Spleen (tissue), 11 donors: ENCODE measurements around the gene BAHCC1. TPM values are rescaled to one million over a fixed set of nuclear protein-coding genes. Genes with fewer than 3 reads are reported as not detected.

Experiments used
- DNase-seq: peaks from one replicate; pipeline ENCODE4 v3.0.0-alpha.2; 2020
- H3K27ac ChIP-seq, 8 donors: fragments of 200-600 bp; sonication (generic) in 7 of 8; 1 replicate in 4 of 8; 2 replicates in 4 of 8; pipeline versions ENCODE4 v1.5.0 to v1.8.0; 2016 to 2021; ENCODE audit warnings: inconsistent platforms in 4 of 8, mild to moderate bottlenecking in 4 of 8, moderate library complexity in 1 of 8
- H3K27me3 ChIP-seq, 7 donors: fragments of 200-600 bp; sonication (generic) in 6 of 7; replicated peaks in 1 of 7; 1 replicate in 4 of 7; 2 replicates in 3 of 7; pipeline versions ENCODE4 v1.5.0 to v1.8.0; 2016 to 2021; ENCODE audit warnings: inconsistent platforms in 3 of 7, mild to moderate bottlenecking in 1 of 7
- H3K36me3 ChIP-seq, 6 donors: fragments of 200-600 bp; sonication (generic) in 5 of 6; 1 replicate in 4 of 6; 2 replicates in 2 of 6; pipeline versions ENCODE4 v1.5.0 to v1.8.0; 2016 to 2021; ENCODE audit warnings: inconsistent platforms in 2 of 6
- H3K4me1 ChIP-seq, 6 donors: fragments of 200-600 bp; sonication (generic) in 5 of 6; 1 replicate in 3 of 6; 2 replicates in 3 of 6; pipeline versions ENCODE4 v1.5.0 to v1.8.0; 2016 to 2021; ENCODE audit warnings: inconsistent platforms in 3 of 6
- H3K4me3 ChIP-seq, 8 donors: fragments of 200-600 bp; sonication (generic) in 7 of 8; 1 replicate in 4 of 8; 2 replicates in 4 of 8; pipeline versions ENCODE4 v1.5.0 to v1.8.0; 2016 to 2021; ENCODE audit warnings: inconsistent platforms in 4 of 8, mild to moderate bottlenecking in 4 of 8, moderate library complexity in 2 of 8
- H3K9me3 ChIP-seq, 8 donors: fragments of 200-600 bp; sonication (generic) in 7 of 8; 1 replicate in 4 of 8; 2 replicates in 4 of 8; pipeline versions ENCODE4 v1.5.0 to v1.8.0; 2016 to 2021; ENCODE audit warnings: inconsistent platforms in 4 of 8
- POLR2A ChIP-seq, 3 donors: fragments of 450-650 bp; IDR thresholded peaks; one replicate each; pipeline ENCODE4 v1.5.1; 2017; ENCODE audit warnings: antibody characterized with exemption in 3 of 3, mild to moderate bottlenecking in 1 of 3
- POLR2AphosphoS5 ChIP-seq, 3 donors: sonication (generic); formaldehyde crosslinking; IDR thresholded peaks; one replicate each; pipeline ENCODE4 v1.5.1; 2017; ENCODE audit warnings: antibody characterized with exemption in 3 of 3
- WGBS, 5 donors: extraction: QIAGEN DNeasy Blood & Tissue Kit in 3 of 5; methylation state at CpG; one replicate each; pipeline versions ENCODE4 v1.1.5 to v1.1.7; 2013 to 2018; 5-methylcytosine and 5-hydroxymethylcytosine counted together
- intact Hi-C: fragments of 100-400 bp; cut with DNase I; formaldehyde crosslinking; loops from one replicate; pipeline ENCODE4 v1.15.0; 2023; ENCODE audit warnings: low total_unique reads
- polyA plus RNA-seq, 3 donors: library from polyadenylated mRNA; stranded (reverse); fragments of 200-250 nt; gene quantifications; one replicate each; pipeline ENCODE4 v1.2.1, GENCODE V29; 2013
- total RNA-seq, 7 donors: library from RNA; depleted of rRNA in 3 of 7; stranded (reverse); fragments of >200 nt in 3 of 7; fragmentation: NEBNext Ultra II Directional in 4 of 7; extraction: Animal tissue kit (Norgen Biotek cat#: 25700) in 4 of 7; gene quantifications; one replicate each; pipeline versions ENCODE4 v1.1.0 to v1.2.1, GENCODE V29; 2016 to 2021
- TF ChIP-seq, protein P1 (sequence below), 11 experiments: fragments of 200-600 bp in 7 of 11; fragments of 450-650 bp in 4 of 11; sonication (generic) in 4 of 11; IDR thresholded peaks in 8 of 11; conservative IDR thresholded peaks in 3 of 11; 1 replicate in 7 of 11; 2 replicates in 4 of 11; pipeline versions ENCODE4 v1.4.0 to v1.8.0; 2016 to 2021; ENCODE audit warnings: antibody characterized with exemption in 11 of 11, inconsistent platforms in 4 of 11, mild to moderate bottlenecking in 1 of 11
- donor health status: healthy with polysubstance abuse.
- donor health status: DM: no; HTN: no; CAD: no; lungs with moderate emphysema.
- donor health status: DM: no; HTN: no; CAD: no.
- donor health status: Bipolar disorder and iron deficiency.
- donor health status: healthy.
- donor health status: DM: no; HTN: no; CAD: no.
- donor health status: DM: yes; HTN: yes; CAD: no.

BAHCC1 gene
- total and polyA plus RNA-seq, 10 donors, result 1.7 to 20.3 (median 12.4) TPM

DNA sequence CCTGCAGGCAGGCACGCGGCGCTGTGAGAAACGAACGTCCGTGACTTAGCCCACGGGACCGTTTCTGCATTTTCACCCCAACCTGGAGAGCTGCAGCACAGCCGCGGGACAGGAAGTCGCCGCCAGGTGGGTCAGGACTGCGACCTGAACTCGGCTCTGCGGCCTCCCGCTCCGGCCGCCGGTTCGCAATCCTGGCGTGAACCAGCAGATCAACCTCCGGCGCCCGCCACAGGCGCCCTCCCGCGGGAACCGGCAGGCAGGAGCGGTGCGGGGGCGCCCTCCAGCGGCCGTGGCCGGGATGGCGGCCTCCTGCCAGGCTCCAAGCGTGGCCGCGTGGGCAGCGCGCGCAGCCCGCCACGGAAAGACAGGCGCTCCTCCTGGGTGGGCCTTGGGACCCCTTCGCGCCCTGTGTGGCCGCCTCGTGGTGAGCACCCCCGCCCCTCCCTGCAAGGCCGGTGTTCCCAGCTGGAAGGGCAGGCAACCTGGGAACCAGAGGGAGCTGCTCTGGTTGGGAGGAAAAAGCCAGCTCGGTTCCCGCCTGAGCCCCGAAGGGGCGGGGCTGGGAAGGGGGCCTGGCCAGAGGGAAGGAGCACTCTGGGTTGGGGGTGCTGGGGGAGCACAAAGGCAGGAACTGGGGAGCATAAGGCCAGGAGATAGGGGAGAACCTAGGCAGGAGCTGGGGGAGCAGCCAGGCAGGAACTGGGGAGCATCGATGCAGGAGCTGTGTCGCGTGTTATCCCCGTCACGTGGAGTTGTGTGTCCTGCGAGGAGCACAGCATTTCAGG is 89.1 kb downstream of the BAHCC1 start:
- intact Hi-C loops, result loop anchor here (10.0 kb wide), 1 partner anchor 230 kb away; no protein-coding TSS in a partner anchor
- Histone ChIP-seq H3K4me1 (peaks cover 38 to 91% (median 74%) of the 10 kb centered on the region in 6 donors), H3K4me3 (peak overlapping the region; percentile 24 to 65 (median 41)), H3K9me3 (no peaks in the 10 kb centered on the region), H3K27ac (peak overlapping the region in 4 of 8 donors; percentile 16 to 57 (median 26)), H3K27me3 (peaks cover 0 to 89% (median 11%) of the 10 kb centered on the region in 7 donors), H3K36me3 (no peaks in the 10 kb centered on the region)
- 6 to 16% (median 6%) methylated on average over 29 to 60 of the region's 60 CpGs for WGBS, 5 donors
- no peak for TF ChIP-seq POLR2A (IDR thresholded peaks at IDR 0.05)
- peak; percentile 47 to 82 (median 73) for TF ChIP-seq POLR2AphosphoS5 (IDR thresholded peaks at IDR 0.05)
- TF ChIP-seq, protein P1, sequence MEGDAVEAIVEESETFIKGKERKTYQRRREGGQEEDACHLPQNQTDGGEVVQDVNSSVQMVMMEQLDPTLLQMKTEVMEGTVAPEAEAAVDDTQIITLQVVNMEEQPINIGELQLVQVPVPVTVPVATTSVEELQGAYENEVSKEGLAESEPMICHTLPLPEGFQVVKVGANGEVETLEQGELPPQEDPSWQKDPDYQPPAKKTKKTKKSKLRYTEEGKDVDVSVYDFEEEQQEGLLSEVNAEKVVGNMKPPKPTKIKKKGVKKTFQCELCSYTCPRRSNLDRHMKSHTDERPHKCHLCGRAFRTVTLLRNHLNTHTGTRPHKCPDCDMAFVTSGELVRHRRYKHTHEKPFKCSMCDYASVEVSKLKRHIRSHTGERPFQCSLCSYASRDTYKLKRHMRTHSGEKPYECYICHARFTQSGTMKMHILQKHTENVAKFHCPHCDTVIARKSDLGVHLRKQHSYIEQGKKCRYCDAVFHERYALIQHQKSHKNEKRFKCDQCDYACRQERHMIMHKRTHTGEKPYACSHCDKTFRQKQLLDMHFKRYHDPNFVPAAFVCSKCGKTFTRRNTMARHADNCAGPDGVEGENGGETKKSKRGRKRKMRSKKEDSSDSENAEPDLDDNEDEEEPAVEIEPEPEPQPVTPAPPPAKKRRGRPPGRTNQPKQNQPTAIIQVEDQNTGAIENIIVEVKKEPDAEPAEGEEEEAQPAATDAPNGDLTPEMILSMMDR (IDR thresholded peaks at IDR 0.05 in 8 of 11, conservative IDR thresholded peaks at IDR 0.05 in 3 of 11), result peak; percentile 82 to 100 (median 99)
- peak; percentile 98 for DNase-seq

DNA sequence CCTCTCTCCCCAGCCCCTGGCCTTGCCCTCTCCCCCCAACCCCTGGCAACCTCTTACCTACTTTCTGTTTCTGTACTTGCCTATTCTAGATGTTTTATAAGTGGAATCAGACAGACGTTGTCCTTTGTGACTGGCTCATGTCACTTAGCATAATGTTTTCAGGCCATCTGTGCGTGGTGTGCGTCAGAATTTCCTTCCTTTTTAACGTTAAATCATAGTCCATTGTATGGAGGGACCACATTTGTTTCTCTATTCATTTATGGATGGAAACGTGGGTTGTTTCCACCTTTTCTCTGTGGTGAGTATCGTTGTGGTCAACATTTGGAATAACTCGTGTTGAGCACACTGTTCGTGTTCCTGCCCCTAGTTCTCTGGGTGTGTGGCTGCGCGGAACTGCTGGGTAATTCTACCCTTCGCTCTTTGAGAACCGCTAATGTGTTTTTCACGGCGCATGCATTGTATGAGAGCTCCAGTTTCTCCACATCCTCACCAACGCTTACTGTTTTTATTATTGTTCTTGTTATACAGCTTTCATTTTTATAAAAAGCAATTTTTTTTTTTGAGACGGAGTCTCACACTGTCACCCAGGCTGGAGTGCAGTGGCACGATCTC is 91.0 kb downstream of the BAHCC1 start:
- peaks cover 36 to 97% (median 69%) of the 10 kb centered on the region in 6 donors for H3K4me1 ChIP-seq
- H3K27ac ChIP-seq, result no peak overlapping the region
- intact Hi-C loops, result loop anchor here (10.0 kb wide), 1 partner anchor 232 kb away; no protein-coding TSS in a partner anchor
- no peak for DNase-seq
- TF ChIP-seq POLR2AphosphoS5 (IDR thresholded peaks at IDR 0.05), result no peak
- TF ChIP-seq, protein P1 (IDR thresholded peaks at IDR 0.05 in 8 of 11, conservative IDR thresholded peaks at IDR 0.05 in 3 of 11), result no peak
- TF ChIP-seq POLR2A (IDR thresholded peaks at IDR 0.05), result no peak
- 33 to 45% (median 40%) methylated on average over 17 of the region's 17 CpGs for WGBS, 5 donors
- H3K9me3 ChIP-seq, result no peaks in the 10 kb centered on the region
- H3K36me3 ChIP-seq, result no peaks in the 10 kb centered on the region
- no peak overlapping the region for H3K4me3 ChIP-seq
- peaks cover 0 to 80% (median 6%) of the 10 kb centered on the region in 7 donors for H3K27me3 ChIP-seq

DNA sequence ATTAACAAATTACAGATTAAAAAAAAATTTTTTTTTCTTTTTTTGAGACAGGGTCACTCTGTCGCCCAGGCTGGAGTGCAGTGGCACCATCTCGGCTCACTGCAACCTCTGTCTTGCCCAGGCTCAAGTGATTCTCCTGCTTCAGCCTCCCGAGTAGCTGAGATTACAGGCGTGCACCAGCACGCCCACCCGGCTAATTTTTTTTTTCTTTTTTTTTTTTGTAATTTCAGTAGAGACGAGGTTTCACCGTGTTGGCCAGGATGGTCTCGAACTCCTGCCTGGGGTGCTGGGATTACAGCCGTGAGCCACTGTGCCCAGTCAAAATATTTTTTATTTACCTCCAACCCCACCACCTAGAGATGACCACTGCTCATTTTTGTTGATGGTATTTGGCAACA is 91.8 kb downstream of the BAHCC1 start:
- Histone ChIP-seq H3K4me3 (peak overlapping the region in 4 of 8 donors; percentile 49 to 67 (median 54)), H3K4me1 (peaks cover 29 to 90% (median 61%) of the 10 kb centered on the region in 6 donors), H3K27ac (no peak overlapping the region), H3K36me3 (no peaks in the 10 kb centered on the region), H3K9me3 (no peaks in the 10 kb centered on the region), H3K27me3 (peaks cover 0 to 76% (median 2%) of the 10 kb centered on the region in 7 donors)
- intact Hi-C loops, result loop anchor here (10.0 kb wide), 1 partner anchor 232 kb away; no protein-coding TSS in a partner anchor
- TF ChIP-seq, protein P1 (IDR thresholded peaks at IDR 0.05 in 8 of 11, conservative IDR thresholded peaks at IDR 0.05 in 3 of 11), result no peak
- TF ChIP-seq POLR2A (IDR thresholded peaks at IDR 0.05) (no peak), POLR2AphosphoS5 (IDR thresholded peaks at IDR 0.05) (no peak)
- whole genome bisulfite sequencing, 5 donors, result 74 to 89% (median 84%) methylated on average over 10 of the region's 10 CpGs
- DNase-seq, result no peak
